ENCODE results near the gene IFT81. TPM values are rescaled to one million over a fixed set of nuclear protein-coding genes. Genes with fewer than 3 reads are reported as not detected.
"Not testable (repeated sequence)": the region's sequence is repeated elsewhere in the genome, so short reads cannot be mapped to it uniquely, and the experiment has no call there.

IFT81 gene
- total and polyA plus RNA-seq, 3 donors from 2014 or later: 20.1 to 43.4 (median 26.7) TPM

DNA sequence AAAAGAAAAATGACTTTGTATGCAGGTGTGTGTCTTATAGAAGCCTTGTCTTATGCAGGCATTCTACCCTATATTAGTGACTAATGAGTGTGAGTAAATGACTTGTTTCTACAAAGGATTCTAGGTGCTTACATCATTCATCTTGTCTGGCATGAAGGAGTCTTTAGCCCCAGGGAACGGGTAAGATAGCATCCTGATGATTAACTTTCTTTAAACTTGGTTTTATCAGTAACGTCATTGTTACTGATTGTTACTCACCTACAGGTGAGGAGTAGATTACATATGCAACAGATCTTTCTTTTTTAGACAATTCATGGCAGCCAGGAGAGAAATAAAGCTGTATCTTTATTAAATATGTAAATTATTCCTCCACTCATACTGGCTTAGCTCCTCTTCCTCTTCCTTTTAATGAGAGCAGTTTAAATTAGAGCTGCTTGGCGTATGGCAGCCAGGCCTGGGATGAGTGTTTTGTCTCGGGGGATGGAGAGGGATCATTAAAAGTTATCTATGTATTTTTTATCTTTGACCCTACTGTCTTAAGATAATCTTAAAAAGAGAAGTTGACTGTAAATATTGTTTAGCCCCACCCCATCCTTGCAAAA is 99.7 kb downstream of the IFT81 start:
- 51 to 55% methylated on average over 4 of the region's 4 CpGs for whole genome bisulfite sequencing, 2 donors
- Histone ChIP-seq H3K9me3 (no peaks in the 10 kb centered on the region), H3K36me3 (ENCODE audit: low read depth, missing control alignments) (no peaks in the 10 kb centered on the region), H3K27ac (peak overlapping the region; percentile 72 to 74), H3K4me1 (peaks cover 32% of the 10 kb centered on the region), H3K4me3 (no peak overlapping the region), H3K27me3 (no peaks in the 10 kb centered on the region)
- intact Hi-C loops (cut with DNase I; ENCODE audit: low total_unique reads): loop anchor here (10.0 kb wide), 1 partner anchor 119 kb away; no protein-coding TSS in a partner anchor
- TF ChIP-seq, protein P1, sequence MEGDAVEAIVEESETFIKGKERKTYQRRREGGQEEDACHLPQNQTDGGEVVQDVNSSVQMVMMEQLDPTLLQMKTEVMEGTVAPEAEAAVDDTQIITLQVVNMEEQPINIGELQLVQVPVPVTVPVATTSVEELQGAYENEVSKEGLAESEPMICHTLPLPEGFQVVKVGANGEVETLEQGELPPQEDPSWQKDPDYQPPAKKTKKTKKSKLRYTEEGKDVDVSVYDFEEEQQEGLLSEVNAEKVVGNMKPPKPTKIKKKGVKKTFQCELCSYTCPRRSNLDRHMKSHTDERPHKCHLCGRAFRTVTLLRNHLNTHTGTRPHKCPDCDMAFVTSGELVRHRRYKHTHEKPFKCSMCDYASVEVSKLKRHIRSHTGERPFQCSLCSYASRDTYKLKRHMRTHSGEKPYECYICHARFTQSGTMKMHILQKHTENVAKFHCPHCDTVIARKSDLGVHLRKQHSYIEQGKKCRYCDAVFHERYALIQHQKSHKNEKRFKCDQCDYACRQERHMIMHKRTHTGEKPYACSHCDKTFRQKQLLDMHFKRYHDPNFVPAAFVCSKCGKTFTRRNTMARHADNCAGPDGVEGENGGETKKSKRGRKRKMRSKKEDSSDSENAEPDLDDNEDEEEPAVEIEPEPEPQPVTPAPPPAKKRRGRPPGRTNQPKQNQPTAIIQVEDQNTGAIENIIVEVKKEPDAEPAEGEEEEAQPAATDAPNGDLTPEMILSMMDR (IDR thresholded peaks at IDR 0.05): peak in 1 of 3 experiments; percentile 4
- TF ChIP-seq POLR2A (IDR thresholded peaks at IDR 0.05): no peak
- no peak for DNase-seq

DNA sequence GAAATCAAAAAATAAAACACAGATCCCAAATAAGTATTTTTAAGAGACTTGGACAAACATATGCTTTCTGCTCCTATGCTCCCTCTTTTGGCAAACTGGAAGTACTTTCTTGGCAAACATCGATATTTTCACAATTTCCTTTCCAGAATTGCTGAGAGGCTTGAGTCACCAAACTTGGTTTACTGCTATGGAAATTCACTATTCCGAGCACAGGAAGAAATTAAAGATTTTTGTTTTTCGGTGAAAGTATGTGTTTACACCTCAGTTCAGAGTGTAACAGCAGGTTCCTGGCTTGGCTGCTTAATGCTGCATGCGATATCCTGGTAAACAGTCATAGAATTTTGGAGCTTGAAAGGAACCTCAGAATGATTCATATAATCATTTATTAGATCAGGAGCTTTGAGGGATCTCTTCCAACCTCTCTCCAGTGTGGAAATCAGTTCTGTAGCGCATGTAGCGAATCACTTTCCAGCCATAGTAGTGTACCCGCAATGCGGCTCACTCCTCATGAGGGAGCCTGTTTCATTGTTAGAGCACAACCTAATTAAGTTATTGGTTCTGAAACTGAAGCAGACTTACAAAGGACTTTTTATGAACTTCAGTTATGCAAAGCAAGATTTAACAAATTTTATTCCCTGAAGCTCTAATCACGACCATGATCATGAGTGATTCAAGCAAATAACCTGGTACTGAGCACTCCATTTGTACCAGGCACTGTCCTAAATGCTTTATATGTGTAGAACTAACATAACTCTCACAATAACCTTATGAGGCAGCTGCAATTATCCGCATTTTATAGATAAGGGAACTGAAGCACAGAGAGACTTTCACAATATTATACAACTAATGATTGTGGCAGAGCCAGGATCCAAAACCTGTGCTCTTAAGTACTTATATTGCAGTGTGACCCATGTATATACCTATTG is 100.5 kb downstream of the IFT81 start:
- Histone ChIP-seq H3K9me3 (no peaks in the 10 kb centered on the region), H3K4me3 (no peak overlapping the region), H3K27me3 (no peaks in the 10 kb centered on the region), H3K4me1 (peaks cover 39% of the 10 kb centered on the region), H3K27ac (peak overlapping the region; percentile 72 to 74), H3K36me3 (ENCODE audit: low read depth, missing control alignments) (no peaks in the 10 kb centered on the region)
- intact Hi-C loops (cut with DNase I; ENCODE audit: low total_unique reads): loop anchor here (10.0 kb wide), 1 partner anchor 120 kb away; no protein-coding TSS in a partner anchor
- 48 to 49% methylated on average over 10 of the region's 10 CpGs for WGBS, 2 donors
- TF ChIP-seq, protein P1 (IDR thresholded peaks at IDR 0.05): peak; percentile 23 to 54 (median 41)
- no peak for TF ChIP-seq POLR2A (IDR thresholded peaks at IDR 0.05)
- DNase-seq: no peak

DNA sequence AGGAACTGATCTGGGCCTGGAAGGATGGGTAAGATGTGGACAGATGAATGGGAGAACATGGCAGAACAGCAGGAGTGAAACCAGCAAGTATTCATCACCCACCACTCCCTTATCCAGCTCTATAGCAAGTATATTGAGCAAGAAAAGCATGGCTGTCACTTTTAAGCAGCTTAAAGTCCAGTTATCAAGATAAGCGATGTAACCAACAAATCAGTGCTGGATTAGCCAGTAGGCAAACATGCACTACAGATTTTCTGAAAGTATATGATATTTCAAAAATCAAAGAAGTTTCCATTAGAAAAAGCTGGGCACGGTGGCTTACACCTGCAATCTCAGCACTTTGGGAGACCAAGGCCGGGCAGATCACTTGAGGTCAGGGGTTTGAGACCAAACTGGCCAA is 103.0 kb downstream of the IFT81 start:
- Histone ChIP-seq H3K36me3 (ENCODE audit: low read depth, missing control alignments) (no peaks in the 10 kb centered on the region), H3K4me3 (no peak overlapping the region), H3K9me3 (no peaks in the 10 kb centered on the region), H3K27me3 (no peaks in the 10 kb centered on the region), H3K4me1 (peaks cover 57% of the 10 kb centered on the region), H3K27ac (no peak overlapping the region)
- no peak for DNase-seq
- 95 to 96% methylated on average over 3 of the region's 3 CpGs for WGBS, 2 donors
- intact Hi-C loops (cut with DNase I; ENCODE audit: low total_unique reads): loop anchor here (10.0 kb wide), 1 partner anchor 122 kb away; no protein-coding TSS in a partner anchor
- TF ChIP-seq POLR2A (IDR thresholded peaks at IDR 0.05): no peak
- TF ChIP-seq, protein P1 (IDR thresholded peaks at IDR 0.05): no peak

DNA sequence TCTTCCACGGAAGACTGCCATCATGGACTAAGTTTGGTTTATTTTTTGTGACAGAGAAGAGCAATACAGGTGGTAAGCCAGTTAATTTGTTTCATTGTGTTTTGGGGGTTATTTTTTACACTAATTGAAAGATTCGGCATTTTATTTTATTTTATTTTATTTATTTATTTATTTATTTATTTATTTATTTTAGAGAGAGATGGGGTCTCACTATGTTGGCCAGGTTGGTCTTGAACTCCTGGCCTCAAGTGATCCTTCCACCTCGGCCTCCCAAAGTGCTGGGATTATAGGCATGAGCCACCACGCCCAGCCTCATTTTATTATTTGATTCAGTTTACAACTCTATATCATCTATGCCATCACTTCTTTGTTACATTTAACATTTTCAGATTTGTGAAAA is 104.2 kb downstream of the IFT81 start:
- not testable (repeated sequence) for H3K36me3 ChIP-seq (ENCODE audit: low read depth, missing control alignments); H3K4me3 ChIP-seq; H3K27me3 ChIP-seq; DNase-seq; H3K9me3 ChIP-seq
- H3K27ac ChIP-seq: peak overlapping the region; percentile 59 to 72
- peaks cover 54% of the 10 kb centered on the region for H3K4me1 ChIP-seq
- intact Hi-C loops (cut with DNase I; ENCODE audit: low total_unique reads): loop anchor here (10.0 kb wide), 1 partner anchor 124 kb away; no protein-coding TSS in a partner anchor
- WGBS, 2 donors: 89 to 94% methylated on average over 4 of the region's 4 CpGs

DNA sequence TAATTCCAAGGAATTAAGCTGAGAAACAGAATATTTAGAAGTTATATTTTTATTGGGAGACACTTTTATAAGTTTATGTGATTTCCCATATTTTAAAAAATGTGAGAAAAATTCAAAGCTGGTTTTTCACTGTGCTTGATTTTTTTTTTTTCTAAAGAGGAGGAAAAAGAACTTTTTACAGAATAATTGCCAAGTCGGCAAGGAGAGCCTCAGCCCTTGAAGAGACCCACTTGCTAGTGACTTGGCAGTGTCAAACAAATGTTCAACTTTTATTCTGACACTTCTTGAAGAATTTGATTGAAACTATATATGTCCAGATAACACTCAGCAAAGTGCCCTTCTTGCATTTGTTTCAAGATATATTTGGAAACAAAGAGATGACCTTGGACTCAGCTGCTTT is 104.6 kb downstream of the IFT81 start:
- TF ChIP-seq POLR2A (IDR thresholded peaks at IDR 0.05): no peak
- TF ChIP-seq, protein P1 (IDR thresholded peaks at IDR 0.05): no peak
- Histone ChIP-seq H3K4me3 (no peak overlapping the region), H3K9me3 (no peaks in the 10 kb centered on the region), H3K4me1 (peaks cover 53% of the 10 kb centered on the region), H3K36me3 (ENCODE audit: low read depth, missing control alignments) (no peaks in the 10 kb centered on the region), H3K27me3 (no peaks in the 10 kb centered on the region), H3K27ac (peak overlapping the region; percentile 59 to 72)
- DNase-seq: no peak
- intact Hi-C loops (cut with DNase I; ENCODE audit: low total_unique reads): loop anchor here (10.0 kb wide), 1 partner anchor 124 kb away; no protein-coding TSS in a partner anchor
- WGBS, 2 donors: 24 to 30% methylated on average over 1 of the region's 1 CpG
